ENCODE data around the gene TM4SF4.

DNA sequence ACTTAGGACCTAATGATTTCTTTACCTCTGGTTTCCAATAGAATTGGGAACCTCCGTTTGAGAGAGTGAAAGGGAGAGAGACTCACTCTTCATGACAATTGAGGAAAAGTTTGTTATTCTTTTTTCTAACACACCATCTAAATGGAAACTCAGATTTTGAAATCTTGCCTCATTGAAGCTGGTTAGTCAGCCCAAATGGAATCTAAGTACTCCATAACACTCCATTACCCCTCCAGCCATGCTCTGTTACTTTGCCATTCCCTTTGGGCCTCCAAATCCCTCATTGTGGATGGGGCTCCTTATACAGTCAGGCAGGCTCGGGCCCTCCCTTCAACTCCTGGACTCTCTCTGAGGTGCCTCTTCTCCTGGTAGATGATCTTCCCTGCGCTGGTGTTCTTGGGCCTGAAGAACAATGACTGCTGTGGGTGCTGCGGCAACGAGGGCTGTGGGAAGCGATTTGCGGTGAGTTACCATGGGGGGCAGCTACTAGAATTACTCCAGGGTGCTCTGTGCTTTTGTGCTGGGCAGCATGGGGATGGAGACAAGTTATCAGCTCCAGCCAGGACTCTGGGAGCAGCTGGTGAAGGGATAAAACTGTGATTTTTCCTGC, 1.1 kb downstream of the TM4SF4 start:
- no peak for TF ChIP-seq EZH2phosphoT487 (IDR thresholded peaks at IDR 0.05; ENCODE audit: low read depth)
- TF ChIP-seq, protein P1, sequence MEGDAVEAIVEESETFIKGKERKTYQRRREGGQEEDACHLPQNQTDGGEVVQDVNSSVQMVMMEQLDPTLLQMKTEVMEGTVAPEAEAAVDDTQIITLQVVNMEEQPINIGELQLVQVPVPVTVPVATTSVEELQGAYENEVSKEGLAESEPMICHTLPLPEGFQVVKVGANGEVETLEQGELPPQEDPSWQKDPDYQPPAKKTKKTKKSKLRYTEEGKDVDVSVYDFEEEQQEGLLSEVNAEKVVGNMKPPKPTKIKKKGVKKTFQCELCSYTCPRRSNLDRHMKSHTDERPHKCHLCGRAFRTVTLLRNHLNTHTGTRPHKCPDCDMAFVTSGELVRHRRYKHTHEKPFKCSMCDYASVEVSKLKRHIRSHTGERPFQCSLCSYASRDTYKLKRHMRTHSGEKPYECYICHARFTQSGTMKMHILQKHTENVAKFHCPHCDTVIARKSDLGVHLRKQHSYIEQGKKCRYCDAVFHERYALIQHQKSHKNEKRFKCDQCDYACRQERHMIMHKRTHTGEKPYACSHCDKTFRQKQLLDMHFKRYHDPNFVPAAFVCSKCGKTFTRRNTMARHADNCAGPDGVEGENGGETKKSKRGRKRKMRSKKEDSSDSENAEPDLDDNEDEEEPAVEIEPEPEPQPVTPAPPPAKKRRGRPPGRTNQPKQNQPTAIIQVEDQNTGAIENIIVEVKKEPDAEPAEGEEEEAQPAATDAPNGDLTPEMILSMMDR (IDR thresholded peaks at IDR 0.05; ENCODE audit: low read depth, low read length) = no peak
